Glutamatergic neuron (in vitro differentiated cells): ENCODE data around the gene ITSN1. TPM values are rescaled to one million over a fixed set of nuclear protein-coding genes. Genes with fewer than 3 reads are reported as not detected.

Source experiments
- DNase-seq: peaks from one replicate; pipeline ENCODE4 v3.0.0; 2022
- H3K27ac Mint-ChIP-seq: one replicate; pipeline ENCODE4 v1.8.0; 2020; ENCODE audit warnings: mild to moderate bottlenecking, mixed read lengths, inconsistent platforms; ENCODE audit not compliant: unreplicated experiment
- H3K27me3 Mint-ChIP-seq: one replicate; pipeline ENCODE4 v1.8.0; 2020; ENCODE audit warnings: mild to moderate bottlenecking, moderate library complexity, mixed read lengths, inconsistent platforms; ENCODE audit not compliant: unreplicated experiment
- H3K36me3 Mint-ChIP-seq: one replicate; pipeline ENCODE4 v1.8.0; 2020; ENCODE audit warnings: mild to moderate bottlenecking, mixed read lengths, inconsistent platforms; ENCODE audit not compliant: unreplicated experiment
- H3K4me1 Mint-ChIP-seq: one replicate; pipeline ENCODE4 v1.8.0; 2020; ENCODE audit warnings: mild to moderate bottlenecking, low read depth, mixed read lengths, inconsistent platforms; ENCODE audit not compliant: unreplicated experiment
- H3K4me3 Mint-ChIP-seq: one replicate; pipeline ENCODE4 v1.8.0; 2020; ENCODE audit warnings: mild to moderate bottlenecking, mixed read lengths, inconsistent platforms; ENCODE audit not compliant: unreplicated experiment
- H3K9me3 Mint-ChIP-seq: one replicate; pipeline ENCODE4 v1.8.0; 2020; ENCODE audit warnings: mild to moderate bottlenecking, moderate library complexity, mixed read lengths, inconsistent platforms; ENCODE audit not compliant: unreplicated experiment
- CTCF ChIP-seq: fragments of 200-600 bp; sonication (generic); IDR thresholded peaks from one replicate; pipeline ENCODE4 v1.5.0; 2021; ENCODE audit not compliant: partially characterized antibody, unreplicated experiment
- total RNA-seq: library from RNA; stranded (reverse); fragmentation: NEBNext Ultra II Directional; extraction: Animal tissue kit (Norgen Biotek cat#: 25700); gene quantifications from one replicate; pipeline ENCODE4 v1.2.1, GENCODE V29; 2021; ENCODE audit not compliant: unreplicated experiment

Gene ITSN1
- total RNA-seq, 1 donor from 2014 or later: 89.1 TPM

- no peak for DNase-seq
- TF ChIP-seq CTCF: no peak
- H3K4me1 Mint-ChIP-seq: peaks cover 16% of the 10 kb centered on the region
- no peak overlapping the region for H3K4me3 Mint-ChIP-seq
- H3K27me3 Mint-ChIP-seq: peaks cover 10% of the 10 kb centered on the region
- no peak overlapping the region for H3K27ac Mint-ChIP-seq
- H3K36me3 Mint-ChIP-seq: peaks cover 8% of the 10 kb centered on the region
- peaks cover 14% of the 10 kb centered on the region for H3K9me3 Mint-ChIP-seq
These were observed 199.3 kb downstream of the ITSN1 start for GRCh38 chr21:33841561-33841960.

- Mint-ChIP-seq H3K27ac (no peak overlapping the region), H3K27me3 (peaks cover 11% of the 10 kb centered on the region), H3K9me3 (peaks cover 15% of the 10 kb centered on the region), H3K4me1 (peaks cover 16% of the 10 kb centered on the region), H3K4me3 (no peak overlapping the region), H3K36me3 (peaks cover 11% of the 10 kb centered on the region)
- DNase-seq: no peak
- TF ChIP-seq CTCF: no peak
These were observed 200.9 kb downstream of the ITSN1 start for GRCh38 chr21:33843216-33843615.

- peaks cover 17% of the 10 kb centered on the region for H3K9me3 Mint-ChIP-seq
- peaks cover 11% of the 10 kb centered on the region for H3K27me3 Mint-ChIP-seq
- H3K4me3 Mint-ChIP-seq: no peak overlapping the region
- DNase-seq: peak; percentile 37
- no peak overlapping the region for H3K27ac Mint-ChIP-seq
- H3K4me1 Mint-ChIP-seq: peaks cover 16% of the 10 kb centered on the region
- H3K36me3 Mint-ChIP-seq: peaks cover 11% of the 10 kb centered on the region
- TF ChIP-seq CTCF: no peak
These were observed 202.0 kb downstream of the ITSN1 start for GRCh38 chr21:33844104-33844889.

GRCh38 chr21:33844890-33845205 lies 202.5 kb downstream of the ITSN1 start:
- TF ChIP-seq CTCF: no peak
- Mint-ChIP-seq H3K4me3 (no peak overlapping the region), H3K27ac (no peak overlapping the region), H3K27me3 (peaks cover 11% of the 10 kb centered on the region), H3K36me3 (peaks cover 11% of the 10 kb centered on the region), H3K9me3 (peaks cover 17% of the 10 kb centered on the region), H3K4me1 (peaks cover 16% of the 10 kb centered on the region)
- DNase-seq: no peak

GRCh38 chr21:33846141-33846540 lies 203.8 kb downstream of the ITSN1 start:
- H3K27ac Mint-ChIP-seq: no peak overlapping the region
- peaks cover 16% of the 10 kb centered on the region for H3K4me1 Mint-ChIP-seq
- no peak for DNase-seq
- H3K36me3 Mint-ChIP-seq: peaks cover 11% of the 10 kb centered on the region
- H3K9me3 Mint-ChIP-seq: peaks cover 17% of the 10 kb centered on the region
- peaks cover 11% of the 10 kb centered on the region for H3K27me3 Mint-ChIP-seq
- no peak for TF ChIP-seq CTCF
- H3K4me3 Mint-ChIP-seq: no peak overlapping the region
